Kidney epithelial cell (primary cell): Measurements from ENCODE around the gene RITA1. TPM values are rescaled to one million over a fixed set of nuclear protein-coding genes. Genes with fewer than 3 reads are reported as not detected.

Experiments used
- DNase-seq: peaks from one replicate; pipeline ENCODE4 v3.0.0-alpha.2; 2010; ENCODE audit warnings: low read depth
- H3K27me3 ChIP-seq: 2 replicates; pipeline ENCODE4 v1.6.0; 2011; ENCODE audit warnings: low read length; ENCODE audit not compliant: control insufficient read depth, insufficient read depth
- H3K36me3 ChIP-seq: 2 replicates; pipeline ENCODE4 v1.5.1; 2011; ENCODE audit warnings: low read length; ENCODE audit not compliant: control insufficient read depth, insufficient read depth
- H3K4me3 ChIP-seq: 2 replicates; pipeline ENCODE4 v1.5.1; 2011; ENCODE audit warnings: low read depth, mild to moderate bottlenecking, control low read depth, low read length
- total RNA-seq: library from RNA; depleted of rRNA; stranded (reverse); fragments of >200 nt; gene quantifications from 2 replicates; pipeline ENCODE4 v1.2.3, GENCODE V29; 2015
- TF ChIP-seq, protein P1 (sequence below): IDR thresholded peaks from 2 replicates; pipeline ENCODE4 v1.5.1; 2011; ENCODE audit warnings: mild to moderate bottlenecking, moderate library complexity, low read length, control low read depth, inconsistent platforms; ENCODE audit not compliant: insufficient read depth, poor library complexity, severe bottlenecking

RITA1 gene
- total RNA-seq, 1 donor from 2014 or later, result 33.6 TPM

DNA sequence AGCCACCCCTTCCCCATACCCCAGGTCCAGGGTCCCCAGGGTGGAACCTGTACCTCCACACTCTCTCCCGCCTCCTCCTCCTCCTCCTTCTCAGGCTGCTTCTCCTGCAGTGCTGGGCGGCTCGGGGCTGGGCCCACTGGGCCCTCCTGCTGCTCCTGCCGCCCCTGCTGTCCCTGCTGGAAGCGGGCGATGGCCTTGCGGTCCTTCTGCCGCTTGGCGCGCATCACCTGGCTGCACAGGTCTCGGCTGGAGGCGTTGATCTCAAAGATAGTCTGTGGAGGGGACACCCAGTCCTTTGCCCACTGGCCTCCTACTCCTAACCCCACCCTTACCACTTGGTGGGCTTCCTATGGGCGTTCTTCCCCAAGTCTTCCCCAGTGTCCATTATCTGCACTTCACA is 21.5 kb upstream of the RITA1 start:
- Histone ChIP-seq H3K4me3 (no peak overlapping the region), H3K27me3 (no peaks in the 10 kb centered on the region), H3K36me3 (peaks cover 2% of the 10 kb centered on the region)
- no peak for DNase-seq
- TF ChIP-seq, protein P1, sequence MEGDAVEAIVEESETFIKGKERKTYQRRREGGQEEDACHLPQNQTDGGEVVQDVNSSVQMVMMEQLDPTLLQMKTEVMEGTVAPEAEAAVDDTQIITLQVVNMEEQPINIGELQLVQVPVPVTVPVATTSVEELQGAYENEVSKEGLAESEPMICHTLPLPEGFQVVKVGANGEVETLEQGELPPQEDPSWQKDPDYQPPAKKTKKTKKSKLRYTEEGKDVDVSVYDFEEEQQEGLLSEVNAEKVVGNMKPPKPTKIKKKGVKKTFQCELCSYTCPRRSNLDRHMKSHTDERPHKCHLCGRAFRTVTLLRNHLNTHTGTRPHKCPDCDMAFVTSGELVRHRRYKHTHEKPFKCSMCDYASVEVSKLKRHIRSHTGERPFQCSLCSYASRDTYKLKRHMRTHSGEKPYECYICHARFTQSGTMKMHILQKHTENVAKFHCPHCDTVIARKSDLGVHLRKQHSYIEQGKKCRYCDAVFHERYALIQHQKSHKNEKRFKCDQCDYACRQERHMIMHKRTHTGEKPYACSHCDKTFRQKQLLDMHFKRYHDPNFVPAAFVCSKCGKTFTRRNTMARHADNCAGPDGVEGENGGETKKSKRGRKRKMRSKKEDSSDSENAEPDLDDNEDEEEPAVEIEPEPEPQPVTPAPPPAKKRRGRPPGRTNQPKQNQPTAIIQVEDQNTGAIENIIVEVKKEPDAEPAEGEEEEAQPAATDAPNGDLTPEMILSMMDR, result no peak

DNA sequence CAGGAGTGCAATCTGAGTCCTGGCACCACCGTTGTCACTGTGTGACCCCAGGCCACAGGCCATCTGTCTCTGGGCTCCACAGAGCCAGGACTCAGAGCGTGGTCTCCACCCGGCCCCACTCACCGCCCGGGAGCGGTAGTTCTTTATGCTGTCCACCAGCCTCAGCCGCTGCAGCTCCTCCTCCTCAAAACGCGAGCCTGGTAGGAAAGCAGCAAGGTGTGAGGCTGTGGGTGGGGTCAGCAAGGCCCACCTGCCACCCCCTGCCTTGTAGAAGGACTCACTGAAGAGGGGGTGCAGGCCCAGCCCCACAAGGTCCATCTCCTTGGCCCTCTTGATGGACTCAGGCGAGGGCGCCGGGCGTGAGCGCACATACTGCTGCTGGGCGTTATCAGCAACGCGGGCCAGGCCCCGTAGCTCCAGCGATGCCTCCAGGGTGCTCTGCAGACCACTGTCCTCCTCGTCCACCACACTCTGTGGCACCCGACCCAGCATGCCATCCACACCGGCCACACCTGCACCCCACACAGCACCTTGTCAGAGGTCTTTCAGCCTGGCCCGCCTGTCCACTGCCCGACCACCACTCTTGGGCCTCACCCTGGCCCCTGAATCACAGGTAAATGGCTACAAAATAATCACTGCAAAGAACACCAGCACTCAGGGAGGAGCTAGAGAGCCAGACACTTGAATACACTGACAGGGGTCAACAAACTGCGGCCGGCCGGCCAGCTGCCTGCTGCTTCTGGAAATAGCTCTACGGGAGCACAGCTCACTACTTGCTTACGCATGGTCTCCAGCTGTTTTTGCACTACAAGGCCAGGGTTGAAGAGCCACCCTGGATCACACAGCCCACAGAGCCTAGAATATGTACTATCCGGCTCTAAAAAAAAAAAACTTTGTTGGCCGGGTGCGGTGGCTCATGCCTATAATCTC is 19.7 kb upstream of the RITA1 start:
- Histone ChIP-seq H3K36me3 (peaks cover 2% of the 10 kb centered on the region), H3K27me3 (no peaks in the 10 kb centered on the region), H3K4me3 (no peak overlapping the region)
- TF ChIP-seq, protein P1, result no peak
- no peak for DNase-seq

DNA sequence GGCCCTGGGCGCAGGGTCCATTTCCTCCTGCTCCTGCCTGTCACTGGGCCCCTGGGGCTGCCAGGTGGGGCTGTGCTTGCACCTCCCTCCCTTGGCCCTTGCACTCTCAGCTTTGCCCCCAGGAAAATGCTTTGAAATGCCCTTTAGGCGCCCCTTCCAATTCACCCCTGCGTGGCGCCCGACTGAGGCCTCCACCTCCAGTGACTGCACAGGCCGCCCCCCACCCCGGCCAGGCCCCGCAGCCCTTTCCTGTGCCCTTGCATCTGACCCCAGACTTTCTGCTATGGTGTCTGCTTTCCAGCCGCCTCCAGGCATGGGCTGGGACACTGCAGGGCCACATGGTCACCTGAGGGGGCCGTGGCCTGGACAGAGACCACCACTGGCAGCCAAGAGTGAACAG is 17.7 kb upstream of the RITA1 start:
- H3K4me3 ChIP-seq, result no peak overlapping the region
- H3K36me3 ChIP-seq, result peaks cover 7% of the 10 kb centered on the region
- DNase-seq, result no peak
- H3K27me3 ChIP-seq, result no peaks in the 10 kb centered on the region
- TF ChIP-seq, protein P1, result no peak

DNA sequence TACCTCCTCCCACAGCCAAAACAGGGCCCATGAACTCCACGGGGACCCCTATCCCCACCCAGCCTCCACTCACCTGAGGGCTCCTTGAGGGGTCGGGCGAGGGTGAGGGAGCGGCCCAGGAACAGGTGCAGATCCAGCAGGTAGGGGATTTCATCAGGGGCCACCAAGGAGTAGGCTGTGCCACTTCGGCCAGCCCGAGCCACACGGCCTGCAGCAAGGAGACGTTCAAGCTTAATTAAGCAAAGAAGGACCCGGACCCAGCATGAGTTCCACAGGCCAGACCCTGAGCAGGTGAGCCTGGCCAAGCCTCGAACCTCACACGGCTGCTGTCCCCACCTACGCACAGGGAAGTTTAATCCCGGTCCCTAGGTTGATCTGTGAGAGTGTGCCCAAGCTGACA is 15.8 kb upstream of the RITA1 start:
- no peaks in the 10 kb centered on the region for H3K27me3 ChIP-seq
- peaks cover 7% of the 10 kb centered on the region for H3K36me3 ChIP-seq
- TF ChIP-seq, protein P1, result no peak
- H3K4me3 ChIP-seq, result no peak overlapping the region
- DNase-seq, result no peak

DNA sequence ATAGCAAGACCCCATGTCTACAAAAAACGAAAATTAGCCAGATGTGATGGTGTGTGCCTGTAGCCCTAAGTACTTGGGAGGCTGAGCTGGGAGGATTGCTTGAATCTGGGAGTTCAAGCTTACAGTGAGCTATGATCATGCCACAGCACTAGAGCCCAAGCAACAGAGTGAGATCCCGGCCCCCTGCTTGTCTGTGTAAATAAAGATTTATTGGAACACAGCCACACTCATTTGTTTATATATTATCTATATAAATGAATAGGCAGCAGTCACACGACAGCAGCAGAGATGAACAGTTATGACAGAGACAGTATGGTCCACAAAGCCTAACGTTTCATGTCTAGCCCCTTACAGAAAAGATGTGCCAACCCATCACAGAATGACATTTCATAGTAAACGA is 15.1 kb upstream of the RITA1 start:
- DNase-seq, result no peak
- no peaks in the 10 kb centered on the region for H3K27me3 ChIP-seq
- H3K4me3 ChIP-seq, result no peak overlapping the region
- H3K36me3 ChIP-seq, result peaks cover 7% of the 10 kb centered on the region
- TF ChIP-seq, protein P1, result no peak

DNA sequence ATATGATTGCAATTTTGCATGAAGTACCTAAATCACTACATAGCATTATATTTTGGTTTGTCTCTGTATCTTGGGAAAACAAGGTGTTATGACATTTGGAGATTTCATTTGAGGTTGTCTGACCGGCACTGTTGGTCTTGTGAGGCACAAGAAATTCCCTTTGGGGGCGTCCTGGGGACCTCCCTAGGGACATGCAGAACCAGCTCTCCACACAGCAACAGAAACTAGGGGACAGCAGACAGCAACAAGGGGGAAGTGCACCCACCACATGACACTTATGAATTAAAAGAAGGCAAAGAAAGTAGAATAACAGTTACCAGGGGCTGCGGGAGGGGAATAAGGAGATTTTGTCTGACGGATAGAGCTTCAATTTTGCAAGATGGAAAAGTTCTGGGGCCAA is 14.6 kb upstream of the RITA1 start:
- Histone ChIP-seq H3K27me3 (no peaks in the 10 kb centered on the region), H3K36me3 (peaks cover 7% of the 10 kb centered on the region), H3K4me3 (no peak overlapping the region)
- TF ChIP-seq, protein P1, result no peak
- no peak for DNase-seq
